CD4-positive, alpha-beta T cell treated with Interleukin-6 at 100 ng/mL for 8 hours (primary cell): ENCODE measurements around the gene TUBB6.

ENCODE experiments used
- DNase-seq: peaks from one replicate; pipeline ENCODE4 v3.0.0-alpha.2; 2020; ENCODE audit warnings: mixed read lengths, low spot score

TUBB6 gene

DNA sequence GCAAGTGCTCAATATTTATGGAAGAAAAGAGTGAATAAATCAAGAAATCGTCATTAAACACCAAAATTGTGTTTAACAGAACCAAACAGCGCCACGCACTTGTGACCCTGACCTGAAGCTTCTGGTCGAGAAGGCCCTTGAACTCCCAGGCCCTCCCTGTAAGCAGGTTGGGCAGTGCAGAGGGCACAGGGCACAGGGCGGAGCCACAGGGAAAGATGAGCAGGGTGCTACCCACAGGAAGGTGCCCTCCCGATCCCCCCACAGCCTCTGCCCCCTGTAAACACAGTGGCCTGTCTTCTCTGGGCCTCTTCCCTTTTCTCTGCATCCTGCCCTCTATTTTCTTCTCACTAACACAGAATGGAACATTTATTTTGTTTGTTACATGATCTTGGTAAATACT is 16.9 kb upstream of the TUBB6 start:
- no peak for DNase-seq

DNA sequence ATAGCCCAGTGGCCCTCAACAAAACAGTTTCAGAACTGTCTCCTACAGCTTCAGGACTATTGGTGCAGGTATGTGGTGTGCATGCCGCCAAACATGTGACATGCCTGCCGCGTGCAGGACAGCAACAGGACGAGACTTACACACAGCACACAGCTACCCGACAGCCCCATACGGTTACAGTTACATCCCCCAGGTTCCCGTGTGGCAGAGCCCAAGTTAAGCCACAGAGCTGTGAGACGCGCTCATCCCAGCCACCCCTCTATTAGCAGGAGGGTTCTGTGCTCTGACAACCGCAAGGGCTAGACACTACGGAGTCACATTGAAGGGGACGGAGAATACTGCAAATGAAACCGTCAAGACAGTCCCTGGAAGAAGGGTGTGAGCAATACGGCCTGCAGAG is 16.4 kb upstream of the TUBB6 start:
- DNase-seq, result no peak

DNA sequence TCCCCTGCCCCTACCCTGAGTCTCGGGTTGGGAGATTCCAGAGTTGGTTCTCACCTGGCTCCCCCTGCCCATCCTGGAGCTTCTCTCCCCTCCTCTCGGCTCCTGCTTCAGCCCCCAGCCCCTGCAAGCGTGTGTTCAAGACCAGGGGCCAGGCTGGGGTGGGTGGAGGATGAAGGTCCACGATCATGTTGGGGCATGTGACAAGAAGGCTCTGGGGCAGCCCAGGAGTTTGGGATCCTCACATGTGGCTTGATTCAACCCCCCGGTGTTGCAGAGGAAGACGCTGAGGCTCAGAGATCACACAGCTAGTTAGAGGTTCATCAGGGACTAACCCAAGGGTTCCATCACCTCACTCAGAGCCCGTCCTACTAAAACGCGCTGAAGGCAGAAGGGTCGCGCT is 14.2 kb upstream of the TUBB6 start:
- DNase-seq, result no peak

DNA sequence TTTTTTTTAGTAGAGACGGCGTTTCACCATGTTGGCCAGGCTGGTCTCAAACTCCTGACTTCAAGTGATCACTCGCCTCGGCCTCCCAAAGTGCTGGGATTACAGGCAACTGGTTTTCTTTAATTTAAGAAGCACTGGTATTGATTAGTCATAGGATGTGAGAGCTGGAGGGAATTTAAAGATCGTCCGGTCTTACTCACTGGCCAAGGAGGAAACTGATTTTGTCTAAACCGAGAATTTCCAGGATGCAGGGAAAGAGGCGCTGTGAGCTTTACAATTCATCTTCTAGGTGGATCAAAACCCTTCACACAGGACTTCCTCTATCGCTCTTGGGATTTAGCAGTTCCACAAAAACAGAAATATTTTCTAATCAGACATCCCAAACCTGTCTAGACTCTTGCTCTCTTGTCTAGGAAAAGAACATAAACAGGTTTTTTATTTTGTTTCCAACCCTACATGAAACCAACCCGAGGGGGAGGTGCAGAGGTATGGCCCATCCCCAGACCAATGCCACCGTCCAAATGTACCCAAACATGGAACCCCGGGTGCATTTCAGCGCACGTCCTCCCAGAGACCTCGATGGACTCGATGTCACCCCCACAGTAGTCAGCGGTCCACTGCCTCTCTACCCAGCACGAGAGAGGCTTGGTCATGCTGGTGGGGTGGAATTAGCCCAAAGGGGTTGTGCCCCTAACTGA is 12.5 kb upstream of the TUBB6 start:
- no peak for DNase-seq

DNA sequence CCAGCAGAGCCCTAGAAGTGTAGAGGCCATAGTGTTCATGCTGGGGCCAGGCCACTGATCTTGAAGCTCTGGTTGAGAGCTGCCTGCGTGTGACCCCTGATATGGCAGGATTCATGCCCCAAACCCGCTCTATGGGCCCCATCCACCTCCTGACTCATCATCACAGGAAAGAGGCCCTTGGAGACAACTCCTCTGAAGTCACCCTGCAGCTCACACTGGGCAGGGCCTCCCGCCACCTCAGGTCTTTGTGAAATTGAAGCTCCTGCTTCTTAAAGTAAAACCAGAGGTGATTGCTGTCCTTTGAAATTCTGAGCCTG is 12.0 kb upstream of the TUBB6 start:
- DNase-seq, result no peak

DNA sequence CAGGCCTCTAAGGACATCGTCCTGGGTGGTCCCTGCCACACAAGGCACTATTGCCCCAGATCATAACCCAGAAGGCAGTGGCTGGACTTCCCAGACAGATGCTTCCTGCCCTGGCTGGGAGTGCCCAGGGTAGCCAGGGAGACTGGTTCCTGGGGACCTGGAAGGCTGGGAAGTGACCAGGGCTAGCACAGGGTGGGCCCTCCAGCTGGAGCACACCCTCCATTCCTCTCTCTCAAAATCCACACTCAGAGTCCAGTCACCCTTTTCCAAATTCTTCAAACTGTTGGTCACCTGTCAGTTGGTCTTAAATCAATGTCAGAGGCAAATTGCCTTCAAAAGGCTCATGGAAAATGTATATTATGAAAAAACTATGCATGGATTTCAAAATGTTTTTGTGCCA is 11.6 kb upstream of the TUBB6 start:
- DNase-seq, result no peak

DNA sequence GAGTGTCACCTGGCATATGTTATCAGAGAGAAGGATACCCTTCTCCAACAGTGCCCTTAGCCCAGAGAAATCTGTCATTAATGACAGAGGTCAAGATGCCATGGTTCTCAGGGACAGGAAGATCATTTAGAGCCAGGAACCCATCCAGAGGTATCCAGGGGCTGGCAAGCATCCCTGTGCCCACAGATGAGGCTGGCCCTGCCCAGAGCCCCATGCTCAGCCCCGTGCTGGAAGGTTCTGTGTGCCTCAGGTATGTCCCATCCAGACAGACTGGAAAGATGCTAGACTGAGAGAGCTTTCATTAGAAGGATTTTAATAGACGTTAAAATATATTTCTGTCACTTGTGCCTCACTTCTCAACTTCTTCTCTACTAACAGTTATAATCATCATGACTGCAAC is 8.2 kb upstream of the TUBB6 start:
- DNase-seq, result no peak

DNA sequence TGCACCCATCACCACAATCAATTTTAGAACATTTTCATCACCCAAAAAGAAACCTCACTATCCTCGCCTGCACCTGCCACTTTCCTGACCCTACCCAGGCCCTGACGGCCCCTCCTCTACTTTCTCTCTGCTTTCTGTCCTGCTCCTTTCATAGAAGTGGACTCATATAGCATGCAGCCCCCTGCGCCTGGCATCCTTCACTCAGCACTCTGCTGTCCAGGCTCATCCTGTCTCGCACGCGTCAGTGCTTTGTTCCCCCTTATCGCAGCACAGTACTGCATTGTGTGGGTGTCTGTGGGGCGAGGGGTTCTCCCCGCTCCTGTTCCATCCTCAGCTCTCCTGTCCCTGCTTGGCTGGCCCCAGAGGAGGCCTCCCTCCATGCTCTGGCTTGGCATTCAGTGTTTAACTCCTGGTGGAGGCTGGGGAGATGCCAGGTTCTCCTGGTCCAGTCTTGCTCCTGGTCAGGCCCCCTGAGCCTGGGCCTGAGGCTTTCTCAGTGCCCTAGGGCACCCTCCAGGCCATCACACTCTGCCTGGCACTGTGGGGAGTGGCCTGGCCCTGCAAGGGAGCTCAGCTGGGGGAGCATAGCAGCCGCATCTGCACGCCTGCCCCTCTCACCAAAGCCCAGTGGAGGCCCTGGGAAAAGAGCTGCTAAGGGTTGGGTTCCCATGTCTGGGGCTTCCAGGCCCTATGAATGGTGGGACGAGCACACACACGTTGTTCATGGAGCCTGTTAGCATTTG is 6.6 kb upstream of the TUBB6 start:
- no peak for DNase-seq

DNA sequence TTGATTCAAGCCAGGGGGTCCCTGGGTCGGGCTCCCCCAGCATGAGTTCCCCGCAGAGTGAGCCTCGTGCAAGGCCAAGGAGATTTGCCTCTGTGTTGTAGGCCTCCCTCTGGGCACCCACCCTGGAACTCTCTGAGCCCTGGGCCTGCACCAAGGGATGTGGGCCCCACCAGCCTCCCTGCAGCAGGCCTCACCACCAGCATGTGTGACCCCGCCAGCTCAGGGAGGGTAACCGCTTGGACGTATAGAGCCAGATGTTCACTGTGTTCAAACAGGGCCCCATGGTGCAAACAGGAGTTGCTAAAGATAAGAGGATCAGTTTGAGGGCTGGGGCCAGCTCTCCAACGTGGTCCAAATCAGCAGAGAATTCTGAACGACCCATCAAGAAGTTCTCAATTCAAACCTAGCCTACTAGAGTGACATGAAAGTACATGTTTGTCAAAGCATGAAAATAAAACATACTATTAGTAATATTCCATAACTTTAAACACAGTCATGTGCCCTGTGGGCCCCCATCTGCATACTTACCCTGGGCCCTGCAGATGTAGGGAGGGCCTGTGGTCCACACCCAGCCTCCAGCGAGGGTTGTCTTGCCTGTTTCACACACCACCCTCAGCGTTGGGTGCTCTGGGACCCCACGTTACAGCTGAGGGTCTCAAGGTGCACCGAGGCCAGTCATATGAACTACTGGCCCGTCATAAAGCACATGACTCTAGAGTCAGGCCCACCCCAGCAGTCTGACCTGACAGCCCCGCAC is 5.5 kb upstream of the TUBB6 start:
- no peak for DNase-seq

DNA sequence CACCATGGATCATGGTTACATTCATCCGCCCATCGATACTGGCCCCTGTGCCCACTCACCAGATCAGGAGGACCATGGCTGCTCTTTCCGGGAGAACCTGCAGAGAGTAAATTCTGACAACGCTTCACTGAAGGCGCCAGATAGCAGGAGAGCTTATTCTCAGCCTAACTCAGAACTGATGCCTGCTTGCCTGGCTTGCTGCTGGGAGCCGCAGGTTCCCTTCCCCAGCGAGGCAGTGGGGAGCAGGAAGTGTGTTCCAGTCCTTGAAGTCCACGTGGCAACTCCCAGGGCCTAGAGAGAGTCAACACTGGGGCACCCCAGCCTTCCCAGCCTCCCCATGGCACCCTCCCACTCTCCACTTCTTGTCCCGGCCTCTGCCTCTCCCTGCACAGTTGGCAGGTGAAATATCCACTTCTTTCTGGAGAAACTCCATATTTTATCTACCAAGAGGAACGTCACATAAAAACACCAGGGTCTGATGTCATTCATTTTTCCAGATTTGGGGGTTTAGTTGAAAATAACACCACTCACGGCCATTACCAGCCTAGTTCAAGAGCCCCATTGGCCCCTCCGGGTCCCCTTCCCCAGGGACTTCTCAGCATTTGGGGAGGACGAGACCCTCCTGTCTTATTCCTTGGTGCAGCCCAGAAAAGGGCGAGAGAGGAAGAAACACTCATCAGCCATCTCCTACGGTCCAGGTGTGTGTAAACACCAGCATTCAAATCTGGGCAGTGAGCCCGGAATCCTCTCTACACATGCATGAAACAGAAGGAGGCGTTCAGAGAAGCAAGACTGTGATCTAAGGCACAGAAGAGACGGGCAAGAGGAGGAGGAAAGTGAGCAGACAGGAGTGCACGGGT is 3.5 kb upstream of the TUBB6 start:
- DNase-seq, result no peak

DNA sequence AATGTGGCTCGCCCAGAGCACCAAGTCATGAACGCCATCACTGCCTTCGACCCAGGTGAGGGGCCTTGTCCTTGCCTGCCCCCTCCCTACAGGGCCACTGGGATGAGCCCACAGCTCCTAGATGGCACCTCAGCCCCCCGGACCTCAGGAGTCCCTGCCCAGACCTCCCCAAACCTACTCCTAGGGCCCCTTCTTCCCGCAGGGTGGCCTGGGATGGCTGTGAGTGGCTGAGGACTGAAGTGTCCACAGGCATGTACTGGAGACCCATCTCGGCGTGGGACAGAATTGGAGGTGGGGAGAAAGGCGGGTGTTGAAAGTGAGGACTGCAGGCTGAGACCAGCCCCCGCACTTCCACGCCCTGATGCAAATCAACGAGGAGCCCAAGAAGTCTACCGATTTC is 2.8 kb upstream of the TUBB6 start:
- DNase-seq, result no peak

DNA sequence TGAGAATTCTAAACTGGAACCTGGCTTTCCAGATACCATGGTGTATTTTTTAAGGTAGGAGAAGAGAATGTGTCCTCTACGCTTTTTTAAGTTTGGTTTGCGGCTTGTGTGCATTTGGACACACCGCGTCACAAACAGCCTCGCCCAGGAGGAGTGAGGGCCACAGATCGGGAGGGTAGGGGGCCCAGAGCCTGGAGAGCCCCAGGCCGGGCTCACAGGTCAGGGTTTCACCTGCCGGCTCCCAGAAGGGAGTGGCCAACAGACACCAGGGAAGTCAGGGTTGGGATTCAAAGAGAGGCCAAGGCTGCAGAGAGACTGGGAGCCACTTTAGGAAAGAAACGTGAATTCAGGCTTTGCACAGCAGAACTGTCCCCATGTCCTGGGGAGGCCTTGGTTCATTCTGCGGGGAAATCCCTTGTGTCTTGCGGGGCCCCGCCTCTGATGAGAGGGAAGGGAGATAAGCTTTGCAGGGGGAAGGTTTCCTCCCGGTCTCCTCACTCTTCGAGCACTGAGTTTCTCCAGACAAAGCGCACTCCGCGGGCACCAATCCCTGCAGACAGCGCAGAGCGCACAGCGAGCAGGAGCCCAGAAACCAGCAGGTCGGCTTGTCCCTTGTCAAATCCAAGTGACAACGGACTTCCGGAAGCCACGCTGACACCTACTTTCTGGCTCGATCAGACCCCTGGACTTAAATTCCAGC is 2.0 kb upstream of the TUBB6 start:
- no peak for DNase-seq

DNA sequence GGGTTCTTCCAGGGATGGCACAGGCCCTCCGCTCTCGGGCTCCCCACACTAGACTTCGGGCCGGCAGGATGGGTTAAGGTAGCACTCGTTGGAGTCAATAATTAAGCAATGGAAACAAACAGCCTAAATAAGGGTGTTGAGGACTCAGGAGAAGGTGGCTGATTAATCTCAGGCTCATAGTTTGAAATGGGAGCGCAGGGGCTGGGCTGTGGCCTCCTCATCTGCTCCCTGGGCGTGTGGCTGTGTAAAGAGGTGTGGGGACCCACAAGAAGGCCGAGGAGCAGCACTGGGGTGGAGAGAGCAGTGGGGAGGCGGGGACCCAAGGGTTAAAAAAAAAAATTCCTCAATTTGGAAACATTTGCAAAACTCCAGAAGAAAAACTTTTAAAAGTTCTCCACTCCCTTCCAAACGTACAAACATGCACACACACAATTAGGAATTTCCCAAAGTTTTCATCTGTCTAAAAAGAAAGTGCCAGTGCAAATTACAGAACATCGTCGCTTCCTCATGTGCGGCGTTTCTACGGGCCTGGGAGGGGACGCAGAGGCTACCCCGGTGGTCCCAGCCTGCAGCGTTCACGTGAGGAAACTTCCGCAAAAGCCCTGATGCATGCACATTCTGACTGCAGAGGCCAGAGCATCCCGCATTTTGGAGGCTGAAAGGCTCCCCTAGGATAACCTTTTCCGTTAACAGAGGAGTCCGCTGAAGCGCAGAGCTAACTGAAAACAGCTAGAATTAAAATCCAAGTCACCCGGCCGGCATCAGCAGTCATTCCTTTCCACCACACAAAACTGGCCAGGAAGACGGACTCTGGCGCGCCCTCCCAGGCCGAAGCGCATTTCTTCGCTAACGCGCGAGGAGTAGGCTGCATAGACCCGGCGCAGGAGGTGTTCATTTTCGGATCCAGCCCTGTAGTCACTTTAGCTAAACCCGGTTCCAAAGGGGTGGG is 1.0 kb upstream of the TUBB6 start:
- no peak for DNase-seq

DNA sequence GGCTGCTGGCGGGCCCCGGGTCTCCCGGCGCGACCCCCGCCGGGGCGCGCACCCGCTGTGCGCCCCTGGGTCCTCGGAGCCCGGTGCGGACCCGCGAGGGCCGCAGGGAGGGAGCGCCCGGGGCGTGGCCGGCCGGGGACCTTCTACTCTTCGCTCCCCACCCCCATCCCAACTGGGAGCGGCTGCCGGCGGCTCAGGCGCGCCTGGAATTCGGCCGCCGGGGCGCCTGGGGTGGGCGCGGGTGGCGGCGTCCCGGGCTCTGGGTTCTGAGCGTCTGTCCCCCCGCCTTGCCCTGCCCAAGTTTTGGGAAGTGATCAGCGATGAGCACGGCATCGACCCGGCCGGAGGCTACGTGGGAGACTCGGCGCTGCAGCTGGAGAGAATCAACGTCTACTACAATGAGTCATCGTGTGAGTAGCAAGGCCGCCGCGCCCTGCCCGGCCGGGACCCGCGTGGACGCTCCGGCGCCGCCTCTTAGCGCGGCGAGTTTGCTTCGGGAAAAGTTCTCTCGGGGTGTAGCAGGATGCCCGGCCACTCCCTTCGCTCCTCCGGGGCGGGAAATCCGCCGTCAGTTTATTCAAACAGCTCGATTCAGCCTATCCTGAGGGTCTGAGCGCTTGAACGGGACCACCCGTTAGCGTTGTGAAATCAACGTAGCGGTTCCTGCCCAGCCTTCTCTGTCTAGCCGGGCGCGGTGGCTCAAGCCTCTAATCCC is 502 bp downstream of the TUBB6 start:
- DNase-seq, result no peak

DNA sequence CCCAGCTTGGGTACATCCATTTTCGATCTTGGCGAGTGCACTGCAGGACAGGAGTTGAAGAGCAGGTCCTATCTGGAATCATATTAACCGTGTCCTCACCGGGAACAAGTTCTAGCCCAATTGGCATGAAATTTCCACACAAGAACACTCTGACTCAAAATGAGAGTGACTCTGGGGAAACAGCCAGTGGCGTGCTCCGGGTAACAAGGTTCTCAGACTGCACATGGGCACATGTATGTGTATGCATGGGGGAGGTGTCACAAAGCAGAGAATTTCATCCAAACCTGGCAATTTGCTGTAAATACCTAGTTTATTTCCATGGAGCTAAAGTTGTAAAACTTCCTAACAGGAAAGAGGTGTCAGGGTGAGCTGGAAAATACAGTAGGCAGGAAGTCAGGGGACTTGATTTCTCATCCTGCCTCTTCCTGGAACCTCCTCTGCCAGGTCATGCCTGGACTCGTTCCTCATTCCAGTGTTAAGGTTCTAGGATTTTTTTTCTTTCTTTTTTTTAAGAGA is 1.7 kb downstream of the TUBB6 start:
- DNase-seq, result no peak

DNA sequence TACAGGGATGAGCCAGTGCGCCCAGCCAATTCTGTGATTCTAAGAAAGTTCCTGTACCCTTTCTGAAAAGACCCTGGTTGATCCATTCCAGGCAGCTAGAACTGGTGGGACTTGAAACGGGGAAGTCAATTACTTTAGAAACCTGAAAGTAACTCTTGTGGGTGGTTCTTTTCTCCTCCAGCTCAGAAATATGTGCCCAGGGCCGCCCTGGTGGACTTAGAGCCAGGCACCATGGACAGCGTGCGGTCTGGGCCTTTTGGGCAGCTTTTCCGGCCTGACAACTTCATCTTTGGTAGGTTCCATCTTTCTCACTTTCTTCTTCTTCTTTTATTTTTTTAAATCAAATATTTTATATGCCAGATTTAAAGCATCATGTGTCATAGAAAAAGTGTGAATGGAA is 2.7 kb downstream of the TUBB6 start:
- DNase-seq, result no peak

DNA sequence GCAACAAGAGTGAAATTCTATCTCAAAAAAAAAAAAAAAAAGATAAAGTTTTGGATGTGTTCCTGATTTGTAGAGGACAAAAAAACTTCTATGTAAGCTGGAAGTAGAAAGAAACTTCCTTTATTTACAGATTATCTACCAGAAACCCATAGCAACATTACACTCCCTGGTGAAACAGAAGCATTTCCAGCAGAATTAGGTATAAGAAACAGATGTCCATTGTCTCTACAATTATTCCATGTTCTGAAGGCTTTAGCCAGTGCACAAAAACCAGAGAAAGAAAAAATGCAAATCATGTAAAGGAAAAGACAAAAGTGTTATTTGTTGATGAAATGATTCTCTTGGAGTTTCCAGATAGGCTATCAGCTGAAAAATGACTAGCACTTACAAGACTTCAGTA is 4.9 kb downstream of the TUBB6 start:
- DNase-seq, result no peak

DNA sequence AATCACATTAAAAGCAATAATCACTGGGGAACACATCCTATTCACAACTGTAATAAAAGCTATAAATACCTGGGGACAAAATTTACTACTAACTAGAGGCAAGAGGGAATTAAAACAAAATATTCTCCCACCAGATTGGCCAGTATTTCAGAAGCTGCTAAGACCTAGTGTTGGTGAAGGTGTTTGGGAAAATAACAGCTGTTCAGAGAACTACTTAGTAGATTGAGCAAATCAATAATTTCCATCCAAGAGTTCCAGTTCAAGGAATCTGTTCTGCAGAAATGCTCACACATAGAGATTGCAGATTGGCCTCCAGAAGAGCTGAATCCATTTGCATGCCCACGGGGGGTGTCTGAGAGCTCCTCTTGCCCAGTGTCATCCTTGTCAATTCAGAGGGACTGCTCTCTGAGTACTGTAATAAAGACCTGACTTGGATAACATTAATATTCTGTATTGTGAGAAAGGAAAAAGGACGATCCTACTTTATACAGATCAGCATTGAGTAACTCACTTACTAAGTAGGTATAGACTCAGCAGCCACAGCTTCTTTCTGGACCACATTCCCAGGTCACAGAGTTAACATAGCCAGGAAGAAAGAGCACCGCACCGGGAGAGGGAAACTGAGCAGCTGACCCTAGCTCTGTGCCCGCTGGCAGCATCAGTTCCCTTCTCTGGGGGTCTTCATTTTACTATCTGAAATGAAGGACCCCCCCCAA is 5.6 kb downstream of the TUBB6 start:
- DNase-seq, result no peak
